HG03457 (cell line): ENCODE results near the gene GCSH.
"Not testable (repeated sequence)": the region's sequence is repeated elsewhere in the genome, so short reads cannot be mapped to it uniquely, and the experiment has no call there.

Experiments
- ATAC-seq: cut with Tn5 transposase; IDR thresholded peaks from one replicate; pipeline ENCODE4 v1.9.1; 2021; ENCODE audit warnings: moderate number of reproducible peaks; ENCODE audit not compliant: unreplicated experiment

GCSH gene

DNA sequence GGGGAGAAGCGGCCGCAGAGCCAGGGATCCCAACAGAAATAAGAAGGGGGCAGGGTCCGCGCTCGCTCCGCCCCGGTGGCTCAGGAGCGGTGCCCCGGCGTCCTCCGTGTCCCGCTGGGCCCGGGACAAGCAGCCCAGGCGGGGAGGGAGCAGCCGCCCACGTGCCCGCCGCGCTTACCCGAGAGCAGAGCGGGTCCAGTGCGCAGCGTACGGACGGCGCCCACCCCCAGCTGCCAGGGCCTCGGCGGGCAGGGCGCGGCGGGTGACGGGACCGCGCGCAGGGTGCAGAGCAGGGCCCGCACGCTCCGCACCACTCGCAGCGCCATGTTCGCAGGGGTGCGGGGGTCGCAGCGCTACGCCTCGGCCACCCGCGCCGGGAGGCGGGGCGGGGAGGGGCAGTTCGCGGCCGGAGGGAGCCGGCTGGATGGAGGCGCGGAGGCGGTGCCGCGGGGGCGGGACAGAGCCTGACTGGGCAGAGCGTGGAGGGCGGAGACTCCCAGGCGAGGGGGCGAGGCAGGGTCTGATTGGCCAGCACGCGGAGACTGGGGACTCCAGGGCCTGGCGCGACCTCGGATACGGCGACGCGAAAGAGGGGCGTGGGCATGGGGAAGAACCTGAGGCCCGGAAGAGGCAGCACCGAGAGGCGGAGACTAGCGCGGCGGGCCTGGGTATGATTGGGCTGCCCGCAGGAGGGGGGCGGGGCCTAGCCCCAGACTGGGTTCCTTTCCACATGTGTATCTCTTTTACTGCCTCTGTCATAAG, at the start of gene GCSH:
Gene GCSH, minus strand, starts transcription at position 443 of the 762 bp plus-strand sequence. Its CDS starts 117 bp downstream, at position 326.
- ATAC-seq: peak; percentile 98

DNA sequence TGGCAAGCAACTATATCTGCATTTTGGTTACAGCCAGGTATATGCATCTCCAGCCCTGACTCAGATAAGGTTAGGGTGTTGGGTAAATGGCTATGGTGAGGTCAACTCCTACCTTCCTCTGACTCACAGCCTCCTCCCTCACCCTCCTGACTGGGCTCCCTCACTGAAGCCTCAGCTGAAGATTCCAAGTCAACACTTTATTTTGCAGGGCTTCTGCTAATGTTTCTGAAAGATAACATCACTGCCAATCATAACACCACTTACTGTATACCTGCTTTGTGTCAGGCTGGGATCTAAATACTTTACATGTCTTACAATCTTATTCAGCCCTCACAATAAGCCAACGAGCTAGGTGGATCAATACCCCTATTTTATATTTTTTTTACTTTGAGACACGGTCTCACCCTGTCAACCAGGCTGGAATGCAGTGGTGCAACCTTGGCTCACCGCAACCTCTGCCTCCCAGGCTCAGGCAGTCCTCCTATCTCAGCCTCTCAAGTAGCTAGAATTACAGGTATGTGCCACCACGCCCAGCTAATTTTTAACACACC, 47.8 kb upstream of the GCSH start:
- ATAC-seq: no peak

DNA sequence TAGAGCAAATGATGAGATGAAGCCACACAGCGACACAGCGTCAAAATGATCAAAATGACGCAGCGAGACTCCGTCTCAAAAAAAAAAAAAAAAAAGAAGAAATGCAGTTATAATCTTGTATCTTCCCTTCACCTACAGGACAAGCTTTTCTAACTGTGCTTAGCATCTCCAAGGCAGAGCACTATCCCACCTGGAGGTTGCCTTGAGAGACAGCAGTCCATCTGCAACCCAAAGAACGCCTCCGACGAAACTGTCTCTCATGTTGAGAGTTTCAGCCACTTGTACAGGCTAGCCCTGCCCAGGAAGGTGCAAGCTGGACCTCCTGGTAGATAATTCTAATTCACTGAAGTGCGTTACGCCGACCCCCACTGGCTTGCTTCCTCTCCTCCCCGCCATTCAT, 46.7 kb upstream of the GCSH start:
- ATAC-seq: no peak

DNA sequence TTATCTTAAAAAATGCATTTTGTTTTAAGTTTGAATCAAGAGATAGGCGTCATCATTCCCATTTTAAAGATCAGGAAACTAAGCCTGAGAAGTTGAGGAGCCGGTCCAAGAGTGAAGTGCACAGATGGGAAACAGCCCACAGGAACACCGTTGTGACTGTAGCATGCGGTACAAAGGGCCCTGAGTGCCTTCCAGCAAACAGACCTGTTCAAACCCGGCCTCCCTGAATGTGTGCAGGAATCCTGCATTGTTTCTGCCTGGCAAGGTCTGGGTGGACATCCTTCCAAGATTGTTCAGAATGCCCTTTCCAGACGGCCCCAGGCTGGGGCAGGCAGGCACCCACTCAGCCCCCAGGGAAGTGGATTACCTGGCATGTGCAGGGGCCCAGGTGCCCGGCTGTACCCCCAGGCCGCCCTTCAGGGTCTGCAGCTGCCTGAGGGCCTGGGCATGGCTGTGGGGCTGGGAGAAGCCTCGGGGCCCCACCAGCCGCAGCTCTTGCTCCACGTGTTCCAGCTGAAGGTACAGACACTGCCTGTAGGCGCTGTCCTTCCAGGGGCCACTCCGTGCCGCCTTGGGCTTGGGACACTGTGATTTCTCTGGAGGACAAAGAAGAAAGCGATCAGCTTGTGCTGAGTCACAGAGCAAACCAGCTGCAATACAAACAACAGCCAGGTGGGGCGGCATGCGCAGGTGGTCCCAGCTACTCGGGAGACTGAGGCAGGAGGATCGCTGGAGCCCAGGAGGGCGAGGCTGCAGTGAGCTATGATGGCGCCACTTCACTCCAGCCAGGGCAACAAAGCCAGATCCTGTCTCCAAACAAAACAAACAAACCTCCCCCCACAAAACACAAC, 45.0 kb upstream of the GCSH start:
- no peak for ATAC-seq

DNA sequence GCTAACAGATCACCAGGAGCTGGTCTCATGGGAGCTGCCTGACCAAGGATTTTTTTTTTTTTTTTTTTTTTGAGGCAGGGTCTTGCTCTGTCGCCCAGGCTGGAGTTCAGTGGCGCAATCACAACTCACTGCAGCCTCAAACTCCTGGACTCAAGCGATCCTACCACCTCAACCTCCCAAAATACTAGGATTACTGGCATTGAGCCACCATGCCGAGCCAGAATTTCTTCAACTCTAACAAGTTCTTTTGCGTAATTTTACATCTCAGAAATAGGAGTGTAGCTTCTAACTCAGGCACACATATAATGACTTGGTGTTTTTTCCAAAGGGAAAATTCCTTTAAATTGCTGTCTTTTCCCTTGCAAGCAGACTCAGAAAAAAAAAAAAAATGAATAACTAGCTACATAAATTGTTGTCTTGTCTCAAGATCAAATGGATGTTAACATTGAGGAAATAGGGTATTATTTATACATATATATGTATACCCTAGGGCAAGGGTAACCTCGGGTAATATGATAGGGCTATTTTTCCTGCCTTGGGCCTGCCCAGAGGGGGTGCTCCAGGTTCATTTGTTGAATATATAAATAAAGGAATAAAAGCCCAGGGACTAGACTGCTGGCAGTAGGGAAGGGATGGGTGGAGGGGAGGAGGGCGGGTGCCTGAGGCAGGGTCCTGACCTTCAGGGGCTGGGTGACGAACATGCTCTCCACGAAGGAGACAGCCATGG, 42.8 kb upstream of the GCSH start:
- ATAC-seq: no peak

DNA sequence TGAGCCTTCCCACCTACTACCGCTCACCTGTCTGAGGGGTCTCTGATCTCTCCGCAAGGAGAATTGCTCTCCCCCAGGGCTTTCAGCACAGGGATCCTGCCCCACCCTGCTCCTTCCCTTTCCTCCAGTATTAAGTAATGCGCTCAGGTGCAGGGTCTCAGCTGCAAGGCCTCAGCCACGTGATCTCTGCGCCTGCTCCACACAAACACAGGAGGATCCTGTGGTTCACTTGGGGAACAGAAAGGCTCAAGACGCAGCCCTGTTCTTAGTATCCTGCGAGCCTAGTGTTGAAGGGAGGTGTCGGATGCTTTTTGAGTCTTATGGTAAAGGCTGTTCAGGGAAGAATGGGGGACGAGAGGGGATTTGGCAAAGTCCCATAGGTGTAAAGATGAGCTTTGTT, 41.6 kb upstream of the GCSH start:
- ATAC-seq: no peak

DNA sequence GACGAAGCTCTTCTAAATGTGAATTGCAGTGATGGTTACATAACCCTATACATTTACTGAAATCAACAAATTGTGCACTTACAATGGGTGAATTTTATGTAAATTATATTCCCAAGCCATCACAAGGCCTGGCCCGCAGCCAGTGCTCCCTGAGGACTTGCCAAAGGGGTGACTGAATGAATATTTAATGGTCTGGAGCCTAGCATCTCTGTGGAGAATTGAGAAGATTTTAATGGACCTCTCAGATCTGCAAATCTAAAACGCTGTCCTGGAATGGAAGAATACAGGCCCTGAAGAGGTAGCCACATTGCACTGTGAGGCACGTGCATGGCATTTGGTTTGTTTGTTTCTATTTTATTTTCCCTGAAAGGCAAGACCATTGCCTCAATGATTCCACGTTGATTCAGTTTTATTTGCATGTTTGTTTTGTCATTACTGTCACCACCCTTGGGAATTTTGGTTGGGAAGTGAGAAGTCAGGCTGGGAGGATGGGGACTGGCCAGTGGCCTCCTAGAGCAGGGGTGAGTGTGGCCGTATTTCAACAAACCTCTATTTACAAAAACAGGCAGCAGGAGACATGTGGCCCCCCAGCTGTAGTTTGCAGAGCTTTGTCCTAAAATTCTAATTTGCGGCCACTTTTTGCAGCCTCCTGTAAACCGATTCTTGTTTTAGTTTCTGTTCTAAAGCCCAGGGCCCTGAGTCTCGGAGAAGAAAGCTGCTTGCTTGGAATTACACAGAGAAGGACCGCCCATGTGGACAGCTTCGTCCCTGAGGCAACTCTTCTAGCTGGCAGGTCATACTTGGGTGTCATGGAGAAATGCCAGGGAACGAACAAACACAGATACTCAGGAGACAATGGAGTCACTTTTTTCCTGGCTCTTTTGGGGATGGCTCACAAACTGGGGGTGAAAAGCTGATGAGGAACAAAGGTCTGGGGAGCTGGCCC, 40.5 kb upstream of the GCSH start:
- ATAC-seq: no peak

DNA sequence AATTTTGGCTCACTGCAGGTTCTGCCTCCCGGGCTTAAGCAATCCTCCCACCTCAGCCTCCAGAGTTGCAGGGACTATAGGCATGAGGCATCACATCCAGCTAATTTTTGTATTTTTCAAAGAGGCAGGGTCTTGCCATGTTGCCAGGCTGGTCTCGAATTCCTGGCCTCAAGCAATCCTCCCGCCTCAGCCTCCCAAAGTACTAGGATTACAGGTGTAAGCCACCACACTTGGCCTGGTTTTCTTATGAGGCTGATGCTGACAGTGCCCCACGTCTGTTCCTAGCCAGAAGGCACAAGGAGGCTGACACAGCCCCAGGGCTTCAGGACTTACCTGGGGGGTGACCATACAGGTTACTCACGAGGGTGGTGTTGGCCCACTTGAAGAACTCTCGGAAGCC, 33.9 kb upstream of the GCSH start:
- ATAC-seq: no peak

DNA sequence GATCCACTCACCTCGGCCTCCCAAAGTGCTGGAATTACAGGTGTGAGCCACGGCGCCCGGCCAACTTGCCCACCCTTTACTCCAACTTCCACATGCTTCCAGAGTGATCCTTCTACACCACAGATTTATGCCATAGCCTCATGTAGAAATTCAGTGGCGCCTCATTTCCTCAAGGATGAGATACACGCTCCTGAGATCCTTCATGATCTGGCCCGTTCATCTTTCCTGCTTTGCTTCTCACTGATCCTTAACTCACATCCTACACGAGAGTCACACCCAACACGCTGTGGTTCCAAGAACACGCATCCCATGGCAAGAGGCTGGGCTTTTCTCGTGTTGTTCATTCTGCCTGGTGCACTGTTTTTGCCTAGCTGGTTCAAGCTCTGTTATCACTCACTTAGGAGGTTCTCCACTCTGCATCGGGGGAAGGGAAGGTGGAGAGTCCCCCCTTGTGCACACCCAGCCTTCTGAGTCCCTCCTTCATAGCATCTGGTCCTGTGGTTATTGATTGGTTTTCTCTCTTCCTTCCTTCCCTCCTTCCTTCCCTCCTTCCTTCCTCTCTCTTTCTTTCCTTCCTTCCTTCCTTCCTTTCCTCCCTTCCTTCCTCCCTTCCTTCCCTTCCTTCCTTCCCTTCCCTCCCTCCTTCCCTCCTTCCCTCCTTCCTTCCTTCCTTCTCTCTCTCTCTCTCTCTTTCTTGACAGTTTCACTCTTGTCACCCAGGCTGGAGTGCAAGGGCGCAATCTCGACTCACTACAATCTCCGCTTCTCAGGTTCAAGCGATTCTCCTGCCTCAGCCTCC, 32.7 kb upstream of the GCSH start:
- no peak for ATAC-seq

DNA sequence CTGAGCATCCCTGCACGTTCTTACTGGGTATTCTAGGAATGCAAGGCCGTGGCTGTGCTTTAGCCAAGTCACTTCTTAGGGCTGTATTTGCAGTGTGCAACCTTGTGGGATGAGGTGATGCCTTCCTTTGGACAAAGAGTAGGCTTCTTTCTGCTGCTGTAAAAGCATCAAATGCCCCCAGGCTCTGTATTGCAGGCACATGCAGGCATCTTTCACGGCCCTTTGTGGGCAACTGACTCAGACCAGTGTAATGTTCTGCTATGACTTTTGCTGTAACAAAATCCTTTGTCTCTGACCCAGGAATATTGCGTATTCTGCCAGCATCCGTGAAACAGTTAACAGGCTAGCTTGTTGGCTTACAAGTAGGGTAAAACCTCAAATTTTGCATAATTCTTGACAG, 30.9 kb upstream of the GCSH start:
- ATAC-seq: no peak

DNA sequence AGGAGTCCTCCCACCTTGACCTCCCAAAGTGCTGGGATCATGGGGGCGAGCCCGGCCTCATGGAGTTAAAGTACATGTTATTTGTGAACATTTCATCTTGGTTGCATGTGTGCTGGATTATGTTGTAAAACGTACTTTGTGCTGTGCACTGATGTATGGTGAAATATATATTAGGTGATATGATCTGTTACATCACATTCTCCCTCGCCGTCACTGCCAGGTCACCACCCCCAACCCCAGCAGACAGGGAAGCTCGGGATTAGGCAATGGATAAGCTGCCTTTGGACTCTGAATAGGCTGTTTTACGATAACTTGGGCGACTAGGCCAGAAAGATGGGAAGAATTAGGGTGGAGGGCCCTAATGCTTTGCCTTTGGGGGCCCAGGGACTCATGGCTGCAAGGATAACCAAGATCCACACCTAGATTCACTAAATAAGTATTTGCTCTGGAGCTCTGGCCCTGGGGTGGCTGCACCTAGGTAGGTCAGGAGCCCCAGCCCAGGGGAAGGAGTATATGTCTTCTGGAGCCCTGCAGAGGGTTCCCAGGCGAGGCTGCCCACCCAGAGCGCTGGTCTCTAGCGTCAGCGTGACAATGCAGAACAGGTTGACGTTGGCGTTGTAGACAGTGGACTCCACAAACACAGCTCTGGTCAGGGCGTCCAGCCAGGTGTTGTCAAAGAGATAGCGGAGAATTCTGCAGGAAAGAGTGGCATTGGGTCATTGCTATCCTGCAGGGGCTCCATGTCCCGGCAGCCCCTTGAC, 27.1 kb upstream of the GCSH start:
- ATAC-seq: no peak

DNA sequence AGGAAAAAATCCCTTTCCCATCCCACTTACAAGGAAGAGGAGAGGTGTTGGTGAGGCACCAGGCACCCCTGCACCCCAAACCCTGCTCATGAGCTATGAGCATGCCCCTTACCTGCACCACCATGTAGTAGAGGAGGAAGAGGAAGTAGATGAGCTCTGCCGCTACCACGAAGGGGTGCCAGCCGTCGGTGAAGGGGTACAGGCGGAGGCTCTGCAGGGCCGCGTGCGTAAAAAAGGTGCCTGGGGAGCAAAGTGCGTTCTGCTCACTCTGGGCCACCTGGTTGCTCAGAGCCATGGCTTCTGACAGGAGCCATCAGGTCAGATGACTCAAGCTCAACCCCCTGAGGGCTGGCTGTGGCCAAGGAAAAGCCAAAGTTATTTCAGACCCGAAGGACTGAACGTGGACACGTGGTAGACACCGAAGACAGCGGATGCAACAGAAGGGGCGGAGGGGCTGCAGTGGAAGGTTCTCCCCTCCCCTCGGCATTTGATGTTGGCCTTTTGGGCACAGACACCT, 25.3 kb upstream of the GCSH start:
- ATAC-seq: no peak

DNA sequence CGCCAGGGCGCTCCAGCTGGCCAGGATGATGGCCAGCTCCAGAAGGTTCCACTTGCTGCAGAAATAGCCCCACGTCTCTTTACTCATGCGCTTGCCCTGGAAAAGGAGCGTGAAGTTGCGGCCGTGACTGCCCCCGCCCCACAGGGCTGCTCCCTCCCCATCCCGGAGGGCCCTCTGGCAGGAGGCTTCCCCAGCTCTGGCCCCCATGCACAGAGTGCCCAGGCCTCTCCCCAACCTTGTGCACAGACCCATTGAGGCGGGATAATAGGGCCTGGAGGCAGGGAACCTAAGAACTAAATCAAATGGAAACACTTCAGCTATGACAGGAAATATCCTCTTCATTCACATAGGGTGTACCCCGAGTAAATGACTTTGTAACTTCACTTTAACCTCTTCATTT, 21.2 kb upstream of the GCSH start:
- no peak for ATAC-seq

DNA sequence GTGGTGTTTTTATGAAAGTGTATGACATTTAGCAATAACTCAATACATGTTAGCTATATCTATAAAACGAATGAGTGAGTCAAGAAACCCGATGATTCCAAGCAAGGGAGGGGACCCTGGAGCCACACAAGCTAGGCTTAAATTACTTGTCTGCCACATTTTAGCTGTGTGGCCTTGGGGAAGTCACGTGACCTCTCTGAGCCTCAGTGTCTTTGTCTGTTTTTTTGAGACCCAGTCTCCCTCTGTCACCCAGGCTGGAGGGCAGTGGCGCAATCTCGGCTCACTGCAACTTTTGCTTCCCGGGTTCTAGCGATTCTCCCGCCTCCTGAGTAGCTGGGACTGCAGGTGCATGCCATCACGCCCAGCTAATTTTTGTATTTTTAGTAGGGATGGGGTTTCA, 20.1 kb upstream of the GCSH start:
- no peak for ATAC-seq

DNA sequence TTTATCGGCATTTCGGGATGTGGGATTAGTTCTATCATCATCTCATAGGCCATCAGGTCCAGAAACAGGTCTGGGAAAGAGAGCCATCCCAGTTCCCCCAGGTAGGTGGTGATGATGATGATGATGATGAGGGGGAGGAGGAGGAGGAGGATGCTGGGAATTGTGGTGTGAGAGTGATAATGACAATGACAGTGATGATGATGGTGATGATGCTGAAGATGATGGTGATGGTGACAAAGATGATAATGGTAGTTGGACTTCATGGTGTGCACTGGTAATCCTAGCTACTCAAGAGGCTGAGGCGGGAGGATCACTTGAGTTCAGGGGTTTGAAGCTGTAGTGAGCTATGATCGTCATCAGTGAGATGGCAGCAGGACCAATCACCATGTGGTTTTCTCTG, 16.3 kb upstream of the GCSH start:
- ATAC-seq: no peak

DNA sequence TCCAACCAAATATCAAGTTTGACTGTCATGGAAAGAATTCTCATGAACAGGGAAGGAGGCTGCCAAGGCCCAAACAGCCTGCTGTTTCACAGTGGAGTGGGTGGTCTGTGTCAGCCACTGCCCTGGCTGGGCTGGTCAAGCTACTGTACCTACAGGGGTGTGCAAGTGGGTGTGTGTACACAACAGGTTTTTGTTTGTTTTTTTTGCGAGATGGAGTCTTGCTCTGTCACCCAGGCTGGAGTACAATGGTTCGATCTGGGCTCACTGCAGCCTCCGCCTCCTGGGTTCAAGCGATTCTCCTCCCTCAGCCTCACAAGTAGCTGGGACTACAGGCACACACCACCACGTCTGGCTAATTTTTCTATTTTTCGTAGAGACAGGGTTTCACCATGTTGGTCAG, 13.1 kb upstream of the GCSH start:
- ATAC-seq: not testable (repeated sequence)

DNA sequence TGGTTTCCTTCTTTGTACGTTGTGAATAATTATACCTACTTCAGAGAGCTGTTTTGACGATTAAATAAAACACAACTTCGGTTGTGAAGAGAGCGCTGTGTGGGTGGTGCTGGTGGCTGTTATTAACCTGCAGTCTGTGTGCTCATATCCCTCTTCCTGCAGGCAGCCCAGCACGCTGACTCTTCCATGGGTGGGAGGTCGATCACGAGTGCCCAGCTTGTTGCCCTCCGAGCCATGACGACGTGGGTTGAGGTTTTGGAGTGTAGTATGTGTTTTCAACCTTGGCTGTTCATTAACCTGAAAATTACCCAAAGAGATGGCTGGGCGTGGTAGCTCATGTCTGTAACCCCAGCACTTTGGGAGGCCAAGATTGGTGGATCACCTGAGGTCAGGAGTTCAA, 11.3 kb upstream of the GCSH start:
- ATAC-seq: no peak

DNA sequence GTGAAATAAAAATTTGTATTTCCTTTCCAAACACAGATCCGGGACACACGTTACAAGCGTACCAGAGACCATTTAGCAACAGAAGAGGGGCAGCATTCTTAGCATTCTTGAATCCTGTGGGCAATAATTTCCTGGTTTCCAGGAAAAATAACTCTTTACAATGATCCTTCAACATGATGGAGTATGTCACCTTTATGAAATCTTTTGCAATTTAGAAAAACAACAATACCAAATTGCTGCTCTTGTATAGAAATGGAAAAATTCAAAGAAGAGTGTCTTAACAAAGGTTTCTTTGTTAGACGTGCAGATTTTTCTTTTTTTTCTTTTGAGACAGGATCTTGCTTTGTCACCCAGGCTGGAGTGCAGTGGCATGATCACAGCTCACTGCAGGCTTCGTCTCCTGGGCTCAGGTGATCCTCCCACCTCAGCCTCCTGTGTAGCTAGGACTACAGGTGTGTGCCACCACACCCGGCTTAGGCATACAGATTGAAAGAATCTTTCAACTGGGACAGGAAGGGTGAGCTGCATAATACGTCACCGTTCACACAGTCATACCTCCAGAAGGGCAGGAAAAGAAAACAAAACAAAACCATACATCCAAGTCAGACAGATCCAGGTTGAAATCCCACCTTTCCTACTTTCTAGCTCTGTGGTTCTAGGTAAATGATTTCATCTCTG, 10.8 kb upstream of the GCSH start:
- ATAC-seq: no peak
